Activated CD4-positive, alpha-beta T cell treated with anti-CD3 and anti-CD28 coated beads for 36 hours (primary cell): ENCODE measurements around the gene PARS2. TPM values are rescaled to one million over a fixed set of nuclear protein-coding genes. Genes with fewer than 3 reads are reported as not detected.

Experiments
- ATAC-seq: fragments of 200-7000 bp; cut with Tn5 transposase; one replicate; pipeline ENCODE4 v1.10.0; 2021; ENCODE audit warnings: mild to moderate bottlenecking, moderate library complexity
- CTCF ChIA-PET: fragments of 350-600 bp; sonication (Branson Sonifier 250); formaldehyde crosslinking; loops from one replicate; lab custom pipeline; 2021; ENCODE audit warnings: antibody characterized with exemption; lab: Charles Lee
- POLR2A ChIA-PET: fragments of 350-600 bp; sonication (Branson Sonifier 250); formaldehyde crosslinking; loops from one replicate; lab custom pipeline; 2021; ENCODE audit warnings: antibody characterized with exemption, inconsistent platforms; lab: Charles Lee
- DNase-seq: peaks from one replicate; pipeline ENCODE4 v3.0.0-alpha.2; 2020
- H3K27ac Mint-ChIP-seq: one replicate; pipeline ENCODE4 v1.8.0; 2021; ENCODE audit warnings: mixed read lengths
- H3K27me3 Mint-ChIP-seq: one replicate; pipeline ENCODE4 v1.8.0; 2021; ENCODE audit warnings: mixed read lengths
- H3K36me3 Mint-ChIP-seq: one replicate; pipeline ENCODE4 v1.8.0; 2021; ENCODE audit warnings: low read depth, mixed read lengths
- H3K4me1 Mint-ChIP-seq: one replicate; pipeline ENCODE4 v1.8.0; 2021; ENCODE audit warnings: mixed read lengths
- H3K4me3 Mint-ChIP-seq: one replicate; pipeline ENCODE4 v1.8.0; 2021; ENCODE audit warnings: mild to moderate bottlenecking, moderate library complexity, mixed read lengths
- H3K9me3 Mint-ChIP-seq: one replicate; pipeline ENCODE4 v1.8.0; 2021; ENCODE audit warnings: low read depth, mixed read lengths
- intact Hi-C, 2 experiments: fragments of 100-400 bp; cut with DNase I in 1 of 2; cut with micrococcal nuclease in 1 of 2; formaldehyde crosslinking; loops; one replicate each; pipeline versions ENCODE4 v1.14.2 to v1.15.1; 2022 to 2024; cut with DNase I, micrococcal nuclease
- total RNA-seq, 2 experiments: library from RNA; stranded (reverse); gene quantifications; one replicate each; pipeline ENCODE4 v1.2.3, GENCODE V29; 2021

PARS2 gene
- total RNA-seq, 2 experiments from 2014 or later, result 6.3 to 6.8 TPM

DNA sequence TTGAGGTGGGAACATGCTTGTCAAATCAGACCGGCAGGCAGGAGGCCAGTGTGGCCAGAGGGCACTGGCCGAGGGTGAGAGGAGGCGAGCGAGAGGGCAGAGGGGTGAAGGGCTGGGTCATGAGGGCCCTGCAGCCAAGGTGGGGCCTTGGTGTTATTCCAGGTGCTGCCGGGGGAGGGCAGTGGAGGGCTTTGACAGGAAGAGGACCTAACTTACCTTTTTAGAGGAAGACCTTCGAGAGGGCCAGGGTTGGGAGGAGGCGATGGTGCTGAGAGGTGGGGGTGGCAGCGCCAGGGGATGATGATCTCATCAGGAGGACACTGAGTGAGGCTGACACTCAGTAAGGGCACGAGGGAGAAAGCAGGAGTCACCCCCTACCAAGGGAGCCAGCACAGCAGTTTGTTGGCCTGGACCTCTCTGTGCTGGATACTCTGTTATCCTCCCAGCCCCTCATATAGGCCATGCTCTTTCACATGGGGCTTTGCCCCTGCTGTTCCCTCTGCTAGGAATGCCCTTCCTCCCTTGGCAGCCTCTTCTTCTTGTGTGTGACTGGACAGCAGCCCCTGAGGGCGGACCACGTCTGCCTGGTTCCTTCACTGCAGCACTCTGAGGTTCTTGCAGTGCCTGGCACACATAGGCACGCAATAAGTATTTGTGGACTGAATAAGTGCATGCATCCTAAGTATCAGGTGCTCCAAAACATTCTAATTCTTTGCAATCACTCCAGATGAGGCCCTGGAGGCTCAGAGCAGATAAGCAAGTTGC, 44.3 kb upstream of the PARS2 start:
- Mint-ChIP-seq H3K9me3 (no peaks in the 10 kb centered on the region), H3K27me3 (no peaks in the 10 kb centered on the region), H3K36me3 (no peaks in the 10 kb centered on the region), H3K27ac (no peak overlapping the region), H3K4me1 (peaks cover 16% of the 10 kb centered on the region), H3K4me3 (no peak overlapping the region)
- no peak for DNase-seq
- ChIA-PET POLR2A (interaction anchor here (0.6 kb wide), 1 partner anchor 971 kb away, joined by 4 read pairs; no protein-coding TSS in a partner anchor), CTCF (interaction anchor here (1.0 to 1.7 kb wide), 6 partner anchors 43 to 204 kb away, joined by 3 to 10 read pairs (median 4); partner anchors contain the start of gene TTC4)
- intact Hi-C loops, result loop anchor here (10.0 kb wide), 2 partner anchors 314 to 604 kb away; partner anchors contain the start of genes CYB5RL (in 1 of the 2) and MRPL37 (in 1 of the 2)
- ATAC-seq, result no peak

DNA sequence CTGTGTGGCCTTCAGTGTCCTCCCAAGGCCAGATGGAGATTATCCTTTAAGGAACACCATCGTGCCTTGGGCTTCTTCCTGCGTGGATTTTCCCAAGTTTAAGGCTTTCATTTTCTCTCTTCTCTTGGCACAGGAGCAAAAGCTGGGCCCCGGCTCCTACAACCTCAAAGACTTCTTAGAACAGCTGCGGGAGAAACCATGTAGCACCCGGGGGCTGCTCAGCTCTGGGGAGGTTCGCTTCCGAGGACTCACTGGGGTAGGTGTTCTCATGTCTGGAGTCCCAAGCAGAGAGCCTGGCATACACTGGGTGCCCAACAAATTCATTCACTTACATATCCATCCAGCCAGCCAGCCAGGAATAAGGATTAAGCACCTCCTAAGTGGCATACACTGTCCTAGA, 43.4 kb upstream of the PARS2 start:
- no peaks in the 10 kb centered on the region for H3K27me3 Mint-ChIP-seq
- H3K4me1 Mint-ChIP-seq, result peaks cover 17% of the 10 kb centered on the region
- no peak overlapping the region for H3K4me3 Mint-ChIP-seq
- POLR2A ChIA-PET, result no interaction called here
- no peaks in the 10 kb centered on the region for H3K36me3 Mint-ChIP-seq
- ATAC-seq (no peak), DNase-seq (no peak)
- H3K27ac Mint-ChIP-seq, result no peak overlapping the region
- intact Hi-C loops, result loop anchor here (10.0 kb wide), 2 partner anchors 313 to 603 kb away; partner anchors contain the start of genes CYB5RL (in 1 of the 2) and MRPL37 (in 1 of the 2)
- CTCF ChIA-PET, result interaction anchor here (1.0 to 1.4 kb wide), 3 partner anchors 16 to 203 kb away, joined by 3 to 5 read pairs (median 5); no protein-coding TSS in a partner anchor
- no peaks in the 10 kb centered on the region for H3K9me3 Mint-ChIP-seq

DNA sequence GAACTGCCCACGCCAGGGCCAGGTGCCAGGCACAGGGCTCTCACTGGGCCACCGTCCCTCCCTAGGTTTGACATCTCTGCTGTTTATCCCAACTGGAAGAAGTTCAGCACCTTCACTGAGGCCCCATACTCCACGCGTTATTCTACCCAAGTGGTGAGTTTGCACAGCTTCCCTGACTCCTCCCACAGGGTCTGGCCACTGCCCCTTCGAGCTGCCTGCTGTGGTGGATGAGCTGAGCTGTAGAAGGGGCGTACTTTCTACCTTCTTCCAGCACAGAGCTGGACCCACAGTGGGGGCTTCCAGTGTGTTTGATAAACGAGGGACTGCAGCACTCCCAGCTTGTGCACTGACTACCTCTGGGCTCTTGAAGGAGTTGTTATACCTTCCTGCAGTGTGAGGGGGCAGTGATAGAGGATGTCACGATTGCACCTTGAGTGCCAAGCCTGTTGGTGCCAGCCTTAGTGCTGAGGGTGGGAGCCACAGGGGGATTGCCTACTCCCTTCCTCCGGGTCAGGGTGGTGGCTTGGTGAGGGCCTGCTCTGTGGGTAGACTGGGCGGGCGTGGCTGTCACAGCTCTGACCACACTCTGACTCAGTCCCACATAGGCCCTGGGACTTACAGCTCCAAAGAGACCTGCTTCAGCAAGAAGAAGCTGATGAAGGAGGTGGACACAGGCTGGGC, 42.7 kb upstream of the PARS2 start:
- intact Hi-C loops, result loop anchor here (10.0 kb wide), 2 partner anchors 312 to 602 kb away; partner anchors contain the start of genes CYB5RL (in 1 of the 2) and MRPL37 (in 1 of the 2)
- no peaks in the 10 kb centered on the region for H3K9me3 Mint-ChIP-seq
- ATAC-seq (peak; percentile 10), DNase-seq (peak; percentile 39)
- H3K27ac Mint-ChIP-seq, result no peak overlapping the region
- H3K4me3 Mint-ChIP-seq, result no peak overlapping the region
- peaks cover 17% of the 10 kb centered on the region for H3K4me1 Mint-ChIP-seq
- ChIA-PET POLR2A (no interaction called here), CTCF (interaction anchor here (1.0 to 1.4 kb wide), 3 partner anchors 15 to 202 kb away, joined by 3 to 5 read pairs (median 5); no protein-coding TSS in a partner anchor)
- no peaks in the 10 kb centered on the region for H3K27me3 Mint-ChIP-seq
- H3K36me3 Mint-ChIP-seq, result no peaks in the 10 kb centered on the region

DNA sequence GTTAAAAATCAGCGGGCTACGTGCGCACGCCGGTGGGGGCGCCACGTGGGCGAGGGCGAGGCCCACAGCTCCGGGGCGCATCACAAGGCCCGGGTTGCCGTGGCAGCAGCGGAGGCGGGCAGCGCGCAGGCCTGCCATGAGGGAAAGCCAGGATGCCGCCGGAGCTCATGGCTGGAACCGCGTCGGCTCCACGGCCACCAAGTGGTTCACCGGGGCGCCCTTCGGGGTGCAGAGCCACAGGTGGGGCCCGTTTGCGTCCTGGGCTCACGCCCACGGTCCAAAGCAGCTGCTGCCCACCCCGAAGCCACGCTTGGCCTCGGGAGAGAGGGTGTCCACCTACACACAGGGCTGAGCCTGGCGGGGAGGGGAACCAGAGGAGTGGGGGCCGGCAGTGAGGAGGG, 41.7 kb upstream of the PARS2 start:
- intact Hi-C loops, result loop anchor here (10.0 kb wide), 2 partner anchors 311 to 601 kb away; partner anchors contain the start of genes CYB5RL (in 1 of the 2) and MRPL37 (in 1 of the 2)
- ChIA-PET POLR2A (no interaction called here), CTCF (interaction anchor here (0.5 to 0.7 kb wide), 2 partner anchors 90 to 699 kb away, joined by 3 to 4 read pairs; no protein-coding TSS in a partner anchor)
- Mint-ChIP-seq H3K36me3 (no peaks in the 10 kb centered on the region), H3K4me3 (no peak overlapping the region), H3K27ac (no peak overlapping the region), H3K9me3 (no peaks in the 10 kb centered on the region), H3K27me3 (no peaks in the 10 kb centered on the region), H3K4me1 (peaks cover 26% of the 10 kb centered on the region)
- no peak for DNase-seq
- ATAC-seq, result no peak

DNA sequence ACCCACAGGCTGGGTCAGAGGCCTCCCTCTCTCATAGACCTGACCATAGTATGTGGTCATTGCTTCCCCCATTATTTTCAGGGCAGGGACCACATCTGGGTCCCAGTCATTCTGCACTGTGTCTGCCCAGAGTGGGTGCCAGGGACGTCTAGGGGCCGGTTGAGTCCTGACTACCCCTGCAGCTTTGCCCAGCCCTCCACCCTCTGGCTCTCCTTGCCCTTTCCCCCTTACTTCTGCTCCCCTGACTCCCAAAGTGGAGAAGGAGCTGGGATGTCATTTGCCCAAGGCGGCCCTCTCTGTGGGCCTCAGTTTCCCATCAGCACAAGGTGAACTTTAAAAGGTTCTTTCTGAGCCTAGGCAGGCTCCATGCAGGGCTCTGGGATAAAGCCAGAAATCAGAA, 41.1 kb upstream of the PARS2 start:
- CTCF ChIA-PET, result interaction anchor here (0.7 kb wide), 1 partner anchor 11 kb away, joined by 4 read pairs; no protein-coding TSS in a partner anchor
- POLR2A ChIA-PET, result interaction anchor here (1.0 kb wide), 1 partner anchor 89 kb away, joined by 3 read pairs; no protein-coding TSS in a partner anchor
- no peak overlapping the region for H3K27ac Mint-ChIP-seq

DNA sequence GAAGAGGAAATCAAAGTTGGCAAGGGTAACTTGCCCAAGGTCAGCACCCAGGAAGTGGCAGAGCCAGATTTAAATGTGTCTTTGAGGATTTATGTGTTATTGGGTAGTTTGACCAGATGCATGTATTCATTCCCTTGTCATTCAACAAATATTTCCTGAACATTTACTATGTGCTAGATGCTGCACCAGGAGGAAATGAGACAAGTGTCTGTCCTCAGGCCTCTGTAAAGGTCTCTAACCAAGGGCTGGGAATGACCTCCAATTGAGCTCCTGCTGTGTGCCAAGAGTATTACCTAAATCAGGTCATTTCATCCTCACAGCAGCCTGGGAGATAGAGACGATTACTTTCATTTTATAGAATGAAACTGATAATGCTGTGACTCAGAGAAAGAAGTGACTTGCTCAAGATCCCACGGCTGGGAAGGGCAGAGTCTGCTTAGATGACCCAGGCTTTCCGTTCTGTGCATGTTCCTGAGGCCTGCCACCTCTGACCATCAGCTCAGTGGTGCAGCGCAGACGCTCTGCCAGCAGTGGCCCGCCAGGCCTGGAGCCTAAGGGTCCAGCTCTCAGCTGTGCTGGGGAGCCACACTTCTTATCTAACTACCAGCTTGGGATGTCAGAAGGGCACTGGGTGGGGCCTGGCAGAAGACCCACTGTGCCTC, 40.3 kb upstream of the PARS2 start:
- H3K9me3 Mint-ChIP-seq, result no peaks in the 10 kb centered on the region
- no peak overlapping the region for H3K4me3 Mint-ChIP-seq
- ChIA-PET POLR2A (interaction anchor here (1.0 kb wide), 1 partner anchor 88 kb away, joined by 3 read pairs; no protein-coding TSS in a partner anchor), CTCF (no interaction called here)
- ATAC-seq (peak; percentile 69), DNase-seq (peak; percentile 72)
- no peak overlapping the region for H3K27ac Mint-ChIP-seq
- H3K27me3 Mint-ChIP-seq, result no peaks in the 10 kb centered on the region
- H3K36me3 Mint-ChIP-seq, result no peaks in the 10 kb centered on the region
- intact Hi-C loops, result loop anchor here (5.0 to 10.0 kb wide), 5 partner anchors 310 to 600 kb away; partner anchors contain the start of genes CYB5RL (in 1 of the 2) and MRPL37 (in 1 of the 2)
- H3K4me1 Mint-ChIP-seq, result peaks cover 30% of the 10 kb centered on the region

More for the DNA sequence above, 41.1 kb upstream of the PARS2 start:
- ATAC-seq (no peak), DNase-seq (no peak)
- peaks cover 26% of the 10 kb centered on the region for H3K4me1 Mint-ChIP-seq
- intact Hi-C loops, result loop anchor here (10.0 kb wide), 2 partner anchors 311 to 601 kb away; partner anchors contain the start of genes CYB5RL (in 1 of the 2) and MRPL37 (in 1 of the 2)
- H3K27me3 Mint-ChIP-seq, result no peaks in the 10 kb centered on the region
- H3K9me3 Mint-ChIP-seq, result no peaks in the 10 kb centered on the region
- no peaks in the 10 kb centered on the region for H3K36me3 Mint-ChIP-seq
- no peak overlapping the region for H3K4me3 Mint-ChIP-seq

DNA sequence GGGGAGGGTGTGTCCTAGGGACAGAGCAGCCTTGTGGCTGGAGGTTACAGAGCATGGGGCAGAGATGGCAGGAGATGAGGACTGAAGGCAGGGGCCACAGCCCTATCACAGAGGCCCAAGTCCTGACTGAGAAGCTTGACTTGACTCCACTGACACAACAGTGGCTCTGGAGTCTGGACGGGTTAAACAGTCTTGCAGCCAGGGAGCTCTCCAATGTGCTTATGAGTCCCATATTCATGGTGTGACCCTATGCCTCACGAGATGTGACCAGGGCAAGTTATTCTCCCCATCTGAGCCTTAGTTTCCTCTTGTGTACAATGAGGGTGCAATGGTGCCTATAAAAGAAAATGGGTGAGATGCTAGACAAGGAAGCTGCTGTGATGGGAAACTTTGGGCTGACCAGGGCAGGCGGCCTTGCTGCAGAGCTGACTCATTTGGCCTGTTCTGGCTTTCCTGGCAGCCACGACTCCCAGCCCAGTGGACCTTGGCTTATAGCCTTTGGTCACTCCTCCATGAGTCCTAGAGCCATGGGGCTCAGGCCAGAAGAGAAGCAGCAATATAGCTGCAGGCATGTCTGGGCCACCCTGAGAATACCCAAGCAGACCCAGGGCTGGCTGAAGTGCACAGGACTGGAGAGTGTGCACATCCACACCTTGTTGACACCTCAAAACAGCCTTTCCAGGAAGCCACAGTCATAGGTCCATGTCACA, 39.6 kb upstream of the PARS2 start:
- Mint-ChIP-seq H3K27ac (no peak overlapping the region), H3K27me3 (no peaks in the 10 kb centered on the region), H3K36me3 (no peaks in the 10 kb centered on the region), H3K4me1 (peaks cover 37% of the 10 kb centered on the region), H3K4me3 (no peak overlapping the region), H3K9me3 (no peaks in the 10 kb centered on the region)
- no peak for DNase-seq
- CTCF ChIA-PET, result interaction anchor here (0.7 to 1.7 kb wide), 2 partner anchors 12 to 1072 kb away, joined by 3 to 7 read pairs; no protein-coding TSS in a partner anchor
- no peak for ATAC-seq
- POLR2A ChIA-PET, result interaction anchor here (0.6 kb wide), 1 partner anchor 41 kb away, joined by 3 read pairs; no protein-coding TSS in a partner anchor
- intact Hi-C loops, result loop anchor here (5.0 to 10.0 kb wide), 5 partner anchors 309 to 599 kb away; partner anchors contain the start of genes CYB5RL (in 1 of the 2) and MRPL37 (in 1 of the 2)

DNA sequence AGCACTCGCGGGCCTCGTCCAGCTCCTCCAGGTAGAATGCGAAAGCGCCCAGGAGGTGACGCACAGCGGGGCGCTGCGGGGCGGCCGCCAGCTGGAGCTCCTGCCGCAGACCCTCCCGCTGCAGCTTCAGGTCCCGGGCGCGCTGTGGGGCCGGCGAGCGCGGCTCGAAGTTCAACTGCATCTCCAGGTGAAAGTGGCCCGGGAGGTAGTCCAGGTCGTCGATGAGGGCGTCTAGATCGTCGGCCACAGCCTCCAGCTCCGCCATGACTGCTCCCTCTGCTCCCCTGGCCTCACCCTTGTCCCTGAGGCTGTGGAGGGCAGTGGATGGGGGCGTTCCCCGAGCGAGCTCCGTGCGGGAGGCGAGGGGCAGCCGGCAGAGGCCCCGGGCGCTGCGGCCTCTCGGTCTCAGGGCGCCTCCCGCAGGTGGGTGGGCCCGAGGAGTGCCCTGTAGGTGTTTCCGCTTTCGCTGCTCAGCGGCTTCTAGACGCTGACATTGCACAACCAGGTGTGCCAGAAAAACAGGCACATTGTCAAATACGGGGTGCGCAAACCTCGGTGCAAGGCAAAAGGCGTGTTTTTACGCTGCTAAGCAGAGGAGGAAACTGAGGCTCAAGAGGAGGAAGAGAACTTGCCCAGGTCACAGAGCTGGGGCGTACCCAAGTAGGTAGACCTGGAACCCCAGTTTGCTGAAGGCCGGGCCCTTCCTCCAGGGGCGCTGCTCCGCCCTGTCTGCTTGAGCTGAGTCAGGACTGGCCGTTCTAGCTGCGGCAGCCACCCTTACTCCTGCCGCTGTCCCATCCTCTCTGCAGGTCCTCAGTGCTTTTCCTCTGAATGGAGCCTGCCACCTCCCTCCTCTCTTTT, 36.8 kb upstream of the PARS2 start, which contains the start of gene TTC22:
TSS of gene TTC22 (minus strand) at position 425 of the 861 bp plus-strand sequence. CDS start at position 265, 160 bp downstream.
- no peaks in the 10 kb centered on the region for H3K9me3 Mint-ChIP-seq
- no peaks in the 10 kb centered on the region for H3K27me3 Mint-ChIP-seq
- H3K27ac Mint-ChIP-seq, result peak within 1 kb of the TSS; percentile 86
- peak; percentile 60 for ATAC-seq
- intact Hi-C loops, result loop anchor here (1.0 to 10.0 kb wide), 8 partner anchors 37 to 962 kb away; partner anchors contain the start of genes CYB5RL (in 1 of the 2), MRPL37 (in 1 of the 2), NDC1 (in 1 of the 2) and PARS2 (in 1 of the 2)
- H3K4me1 Mint-ChIP-seq, result peaks cover 55% of the 10 kb centered on the region
- peak within 1 kb of the TSS; percentile 77 for H3K4me3 Mint-ChIP-seq
- POLR2A ChIA-PET, result interaction anchor here (0.5 to 1.1 kb wide), 2 partner anchors 9 to 85 kb away, joined by 4 read pairs; no protein-coding TSS in a partner anchor
- H3K36me3 Mint-ChIP-seq, result no peaks in the 10 kb centered on the region
- DNase-seq, result peak; percentile 87
- CTCF ChIA-PET, result interaction anchor here (0.6 to 2.0 kb wide), 20 partner anchors 8 to 964 kb away, joined by 3 to 13 read pairs (median 3); partner anchors contain the start of gene DHCR24
